ENCODE results near the gene ADAM22.

DNA sequence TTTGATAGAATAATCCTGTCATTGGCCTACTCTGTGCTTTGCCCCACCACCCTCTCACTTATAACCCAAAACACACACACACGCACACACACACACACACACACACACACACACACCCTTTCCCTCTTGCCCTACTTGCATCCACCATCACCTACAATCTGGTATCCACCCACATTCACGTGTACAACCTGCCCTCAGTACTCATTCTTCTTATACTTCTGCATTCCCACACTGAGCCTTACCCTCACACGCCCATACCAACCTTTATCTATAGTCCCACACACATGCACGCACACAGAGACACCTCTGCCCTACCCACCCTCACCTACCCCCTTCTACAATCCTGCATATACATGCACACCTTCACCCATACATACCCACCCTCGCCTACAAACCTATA, 296.6 kb downstream of the ADAM22 start:
- TF ChIP-seq, protein P1, sequence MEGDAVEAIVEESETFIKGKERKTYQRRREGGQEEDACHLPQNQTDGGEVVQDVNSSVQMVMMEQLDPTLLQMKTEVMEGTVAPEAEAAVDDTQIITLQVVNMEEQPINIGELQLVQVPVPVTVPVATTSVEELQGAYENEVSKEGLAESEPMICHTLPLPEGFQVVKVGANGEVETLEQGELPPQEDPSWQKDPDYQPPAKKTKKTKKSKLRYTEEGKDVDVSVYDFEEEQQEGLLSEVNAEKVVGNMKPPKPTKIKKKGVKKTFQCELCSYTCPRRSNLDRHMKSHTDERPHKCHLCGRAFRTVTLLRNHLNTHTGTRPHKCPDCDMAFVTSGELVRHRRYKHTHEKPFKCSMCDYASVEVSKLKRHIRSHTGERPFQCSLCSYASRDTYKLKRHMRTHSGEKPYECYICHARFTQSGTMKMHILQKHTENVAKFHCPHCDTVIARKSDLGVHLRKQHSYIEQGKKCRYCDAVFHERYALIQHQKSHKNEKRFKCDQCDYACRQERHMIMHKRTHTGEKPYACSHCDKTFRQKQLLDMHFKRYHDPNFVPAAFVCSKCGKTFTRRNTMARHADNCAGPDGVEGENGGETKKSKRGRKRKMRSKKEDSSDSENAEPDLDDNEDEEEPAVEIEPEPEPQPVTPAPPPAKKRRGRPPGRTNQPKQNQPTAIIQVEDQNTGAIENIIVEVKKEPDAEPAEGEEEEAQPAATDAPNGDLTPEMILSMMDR (IDR thresholded peaks at IDR 0.05), result no peak
- no peak for TF ChIP-seq POLR2AphosphoS5 (IDR thresholded peaks at IDR 0.05)
- no peak for TF ChIP-seq POLR2A (IDR thresholded peaks at IDR 0.05)
- TF ChIP-seq EP300 (IDR thresholded peaks at IDR 0.05), result no peak
